NCI-H1417 (cell line): ENCODE data around the gene RNF112.
A peak's percentile ranks its signal among the peaks of the same experiment; 100 is the strongest.

Source experiments
- DNase-seq, 3 experiments: peaks; one replicate each; lab custom pipeline; 2025; lab: John Stamatoyannopoulos, UW

The RNF112 gene

DNA sequence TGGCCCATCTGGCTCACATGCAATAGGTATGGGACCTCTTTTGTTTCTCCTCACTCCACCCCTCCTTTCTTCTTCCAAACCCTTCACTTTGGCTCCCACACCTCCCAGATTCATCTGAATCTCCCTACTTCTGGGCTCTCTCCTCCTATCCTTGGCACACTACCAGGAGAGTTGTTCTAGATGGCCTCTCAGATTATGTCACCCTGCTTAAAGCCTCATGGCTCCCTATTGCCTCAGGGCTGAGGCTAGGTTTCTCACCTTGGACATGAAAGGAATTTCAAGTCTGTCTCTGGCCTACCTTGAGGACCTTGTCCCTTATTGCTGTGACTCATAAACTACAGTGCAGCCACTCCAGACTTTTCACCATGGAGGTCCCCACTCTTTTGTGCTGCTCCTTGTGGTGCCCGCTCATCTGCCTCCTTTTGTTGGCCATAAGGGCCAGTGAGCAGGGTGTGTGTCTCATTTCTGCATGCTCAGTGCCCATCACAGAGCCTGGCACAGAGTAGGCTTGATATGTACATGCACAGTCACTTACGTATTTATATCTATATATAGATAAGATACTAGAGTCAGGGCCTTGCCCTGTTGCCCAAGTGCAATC is 23.0 kb upstream of the RNF112 start:
- DNase-seq, result peak in 1 of 3 experiments; percentile 45

DNA sequence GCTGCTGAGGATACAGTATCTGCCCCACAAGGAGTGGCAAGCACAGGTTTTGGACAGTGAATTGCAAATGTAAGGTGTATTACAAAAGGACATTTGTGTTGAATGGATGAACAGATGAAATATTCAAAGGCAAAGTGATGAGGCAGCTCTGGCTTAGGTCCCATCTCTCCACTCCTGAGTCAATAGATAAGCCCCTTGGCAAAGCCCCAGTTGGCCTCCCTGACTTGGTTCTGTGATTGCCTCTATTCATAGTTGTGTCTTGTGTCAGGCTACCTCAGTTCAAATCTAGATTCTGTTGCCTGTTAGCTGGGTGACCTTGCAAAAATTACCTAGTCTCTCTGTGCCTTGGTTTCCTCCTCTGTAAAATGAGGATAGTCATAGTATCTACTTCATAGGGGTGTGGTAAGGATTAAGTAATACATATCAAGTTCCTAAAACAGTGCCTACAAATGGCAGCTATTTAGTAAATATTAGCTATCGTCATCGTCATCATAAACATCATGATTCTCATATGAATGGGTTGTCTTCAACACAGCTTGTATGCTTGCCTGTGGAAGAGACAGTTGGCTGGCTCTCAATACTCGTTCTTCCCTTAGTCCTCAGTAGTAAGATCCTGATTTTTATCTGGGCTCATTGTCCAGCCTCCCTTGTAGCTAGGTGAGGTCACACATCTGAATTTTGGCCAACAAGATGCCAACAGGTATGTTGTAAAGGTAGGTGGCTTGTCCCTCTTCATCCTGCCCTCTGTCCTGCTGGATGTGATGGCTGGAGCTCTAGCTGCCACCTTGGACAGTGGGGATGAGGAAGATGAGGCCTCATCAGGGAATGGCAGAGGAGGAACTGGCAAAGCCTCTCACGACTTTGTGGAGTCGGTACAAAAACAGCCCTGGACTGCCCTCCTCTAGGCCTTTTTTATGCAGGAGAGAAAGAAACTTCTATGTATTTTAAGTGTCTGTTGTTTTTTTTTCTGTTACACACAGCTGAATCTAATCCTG is 21.9 kb upstream of the RNF112 start:
- DNase-seq, result no peak

DNA sequence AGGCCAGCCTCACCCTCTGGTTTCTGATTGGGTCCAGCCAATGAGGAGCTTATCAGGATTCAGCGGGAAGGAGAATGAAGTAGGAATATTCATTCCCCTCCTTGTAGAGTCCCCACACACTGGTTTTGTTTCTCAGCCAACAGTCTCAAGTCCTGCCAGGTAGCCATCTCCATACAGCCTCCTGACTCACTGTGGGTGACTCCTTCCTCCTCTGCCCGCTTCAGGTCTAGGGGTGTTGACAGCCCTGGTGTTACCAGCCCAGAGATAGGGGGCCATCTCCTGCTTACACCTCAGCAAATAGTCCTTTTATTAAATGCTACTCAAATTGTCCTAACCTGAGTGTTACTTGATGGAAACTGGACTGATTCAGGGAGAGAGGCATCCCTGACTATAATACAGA is 20.1 kb upstream of the RNF112 start:
- no peak for DNase-seq

DNA sequence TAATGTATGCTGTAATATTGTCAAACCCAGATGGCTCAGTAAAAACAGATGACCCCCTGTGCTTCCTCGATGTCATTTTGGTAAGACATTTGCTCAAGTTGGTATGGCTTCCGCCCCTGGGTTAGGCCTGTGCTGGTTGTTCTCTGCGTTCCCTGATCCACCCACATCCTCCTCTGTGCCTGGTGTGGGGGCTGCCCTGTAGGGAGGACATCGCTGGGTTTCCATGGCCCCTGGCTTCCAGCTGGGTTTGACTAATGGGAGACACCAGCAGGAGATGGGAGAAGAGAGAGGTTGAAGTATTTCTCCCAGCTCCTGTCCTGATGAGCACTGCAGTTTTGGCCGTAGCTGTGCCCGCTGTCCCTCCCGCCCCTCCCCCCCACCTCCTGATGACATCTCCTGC is 19.6 kb upstream of the RNF112 start:
- DNase-seq, result no peak

DNA sequence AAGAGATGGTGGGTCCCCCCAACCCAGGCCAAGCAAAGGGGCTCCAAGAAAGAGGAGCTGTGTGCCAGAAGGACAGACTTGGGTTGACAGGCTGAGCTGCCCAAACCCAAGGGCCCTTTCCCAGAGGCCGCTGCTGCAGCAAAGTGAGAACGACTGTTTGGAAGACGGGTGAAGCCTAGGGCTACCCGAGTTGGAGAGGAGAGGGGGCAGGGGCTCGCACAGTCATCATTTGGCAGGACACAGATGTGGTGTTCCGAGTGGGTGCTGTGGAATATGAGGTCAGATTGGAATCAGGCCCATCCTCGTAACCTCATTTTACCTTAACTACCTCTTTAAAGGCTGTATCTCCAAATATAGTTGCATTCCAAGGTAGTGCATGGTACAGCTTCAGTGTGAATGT is 18.7 kb upstream of the RNF112 start:
- no peak for DNase-seq

DNA sequence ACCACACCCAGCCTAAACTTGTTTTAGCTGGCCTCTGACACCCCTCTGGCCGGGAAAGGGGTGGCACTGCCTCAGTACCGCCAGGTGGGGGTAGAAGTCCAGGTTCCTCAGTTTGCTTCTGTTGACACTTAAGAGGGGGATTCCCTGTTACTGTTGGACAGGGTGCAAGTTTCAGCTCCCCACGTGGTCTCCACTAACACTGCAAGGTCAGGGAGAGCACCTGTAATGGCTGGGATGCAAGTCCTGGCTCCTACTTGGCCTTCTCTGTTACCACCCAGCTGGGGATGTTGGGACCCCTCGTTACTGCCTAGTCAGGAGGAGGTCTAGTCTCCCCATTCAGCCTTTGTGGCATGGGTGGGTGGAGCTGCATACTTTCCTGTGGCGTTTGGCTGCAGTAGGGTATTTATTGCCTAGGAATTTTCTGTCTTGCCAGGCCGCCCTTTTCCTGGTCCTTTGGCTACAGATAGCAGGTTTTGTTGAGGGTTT is 13.4 kb upstream of the RNF112 start:
- no peak for DNase-seq

DNA sequence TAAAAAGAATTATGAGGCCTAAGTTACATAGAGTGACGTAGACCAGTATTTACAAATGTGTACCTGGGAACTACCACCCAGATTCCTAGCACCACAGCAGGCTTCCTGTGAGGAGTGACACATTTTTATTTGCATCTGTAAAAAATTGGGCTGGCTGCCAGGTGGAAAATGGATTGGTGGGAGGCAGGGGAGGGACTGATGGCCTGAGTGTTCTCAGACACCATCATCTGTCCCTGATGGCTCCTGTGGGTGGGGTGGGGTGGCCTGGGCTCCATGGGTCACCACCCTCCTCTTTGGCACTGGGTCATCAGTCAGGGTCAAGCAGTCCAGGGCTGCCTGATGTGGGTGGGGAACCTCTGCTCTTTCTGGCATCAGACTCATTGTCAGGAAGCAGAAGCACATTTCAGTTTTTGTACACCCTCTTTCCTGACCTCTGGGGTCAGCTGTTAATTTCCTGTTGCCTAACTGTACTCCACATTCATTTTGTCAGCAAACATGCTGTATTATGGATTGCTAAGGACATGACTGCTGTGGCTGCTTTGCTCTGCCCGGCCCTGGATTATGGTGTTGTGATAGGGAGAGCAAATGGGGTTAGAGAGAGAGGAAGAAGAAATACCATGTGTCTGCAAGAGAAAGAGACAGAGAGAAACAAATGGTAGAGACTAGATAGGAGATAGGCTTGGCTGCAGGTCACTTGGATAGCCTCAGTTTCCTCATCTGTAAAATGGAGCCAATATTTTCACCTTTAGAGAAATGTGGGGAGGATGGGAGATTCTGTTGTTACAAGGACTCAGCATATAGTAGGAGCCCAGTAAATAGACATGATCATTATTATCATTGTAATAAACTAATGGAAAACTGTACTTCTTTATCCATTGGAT is 12.5 kb upstream of the RNF112 start:
- peak in 2 of 3 experiments; percentile 34 to 76 for DNase-seq

DNA sequence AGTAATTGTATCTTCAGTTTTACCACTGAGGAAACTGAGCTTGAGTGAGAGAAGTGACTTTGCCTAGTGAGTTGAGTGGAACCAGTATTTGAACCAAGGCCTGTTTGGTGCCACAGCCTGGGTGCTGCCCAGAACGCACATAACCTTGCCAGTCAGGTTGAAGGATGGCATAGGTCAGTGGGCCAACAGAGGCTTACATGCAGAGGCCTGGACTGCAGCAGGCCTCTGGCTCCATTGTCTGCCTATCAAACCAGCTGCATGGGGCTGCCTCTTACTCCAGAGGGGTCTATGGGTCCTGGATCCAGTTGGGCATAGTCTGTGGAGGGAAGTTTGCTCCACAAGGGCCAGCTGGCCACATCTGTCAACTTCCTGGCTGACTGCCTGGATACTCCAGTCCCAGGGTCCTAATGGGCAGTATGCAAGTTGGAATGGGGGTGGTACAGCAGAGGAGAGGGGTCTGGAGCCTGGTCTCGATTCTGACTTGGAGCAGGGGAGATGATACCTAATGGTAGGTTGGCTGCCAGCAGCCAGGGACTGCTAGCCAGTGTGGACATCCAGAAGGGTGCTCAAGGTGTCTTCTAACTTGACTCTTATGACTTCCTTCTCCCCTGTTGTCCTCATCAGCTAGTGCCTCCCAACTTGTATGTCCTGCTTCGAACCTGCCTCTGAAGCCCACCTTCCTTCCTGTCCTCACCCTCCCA is 11.1 kb upstream of the RNF112 start:
- DNase-seq, result no peak

DNA sequence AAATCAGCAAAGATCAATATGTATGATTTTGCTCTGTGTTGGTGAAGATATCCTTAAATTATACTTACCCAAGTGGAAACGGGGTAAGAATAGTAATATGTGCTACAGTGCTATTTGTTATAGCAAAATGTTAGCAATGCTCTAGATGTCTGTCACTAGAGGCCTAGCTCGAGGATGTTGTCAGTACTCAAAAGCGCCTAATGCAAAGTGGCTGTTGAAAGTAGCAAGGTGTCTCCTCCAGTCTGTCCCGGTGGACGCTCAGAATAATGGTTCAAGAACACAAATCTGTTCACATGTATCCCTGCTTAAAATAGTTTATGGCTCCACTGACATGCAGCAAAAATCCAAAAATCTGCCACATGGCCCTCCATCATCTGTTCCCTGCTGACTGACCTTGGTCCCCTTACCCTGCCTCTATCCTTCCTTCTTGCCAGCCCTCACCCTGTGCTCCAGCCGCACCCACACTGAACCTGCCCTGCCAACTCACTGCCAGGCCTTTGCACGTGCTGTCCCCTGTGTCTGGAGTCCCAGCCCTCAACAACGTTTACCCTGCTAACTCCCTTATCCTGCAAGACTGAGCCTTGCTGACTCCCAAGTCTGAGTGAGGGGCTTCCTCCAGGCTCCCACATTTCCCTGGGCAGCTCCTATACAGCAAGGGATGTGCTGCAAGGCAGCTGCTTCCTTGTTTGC is 9.6 kb upstream of the RNF112 start:
- DNase-seq, result no peak

DNA sequence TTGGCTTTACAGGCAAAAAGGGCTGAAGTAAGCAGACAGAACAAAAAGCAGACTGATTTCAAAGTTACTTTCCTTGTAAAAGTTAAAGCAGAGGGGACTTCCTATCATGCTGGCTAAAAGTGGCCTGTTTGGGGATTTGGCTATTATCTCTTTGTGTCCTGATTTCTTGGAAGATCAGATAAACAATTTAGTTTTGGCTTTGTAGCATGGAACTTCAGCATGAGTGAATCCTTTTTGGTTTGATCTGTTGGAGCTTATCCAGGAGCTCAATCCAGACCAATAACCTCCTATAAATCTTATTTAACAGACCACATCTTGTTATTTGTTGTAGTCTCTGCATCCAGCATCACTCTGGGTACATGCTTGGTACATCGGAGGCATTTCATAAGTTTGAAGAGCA is 8.9 kb upstream of the RNF112 start:
- no peak for DNase-seq

DNA sequence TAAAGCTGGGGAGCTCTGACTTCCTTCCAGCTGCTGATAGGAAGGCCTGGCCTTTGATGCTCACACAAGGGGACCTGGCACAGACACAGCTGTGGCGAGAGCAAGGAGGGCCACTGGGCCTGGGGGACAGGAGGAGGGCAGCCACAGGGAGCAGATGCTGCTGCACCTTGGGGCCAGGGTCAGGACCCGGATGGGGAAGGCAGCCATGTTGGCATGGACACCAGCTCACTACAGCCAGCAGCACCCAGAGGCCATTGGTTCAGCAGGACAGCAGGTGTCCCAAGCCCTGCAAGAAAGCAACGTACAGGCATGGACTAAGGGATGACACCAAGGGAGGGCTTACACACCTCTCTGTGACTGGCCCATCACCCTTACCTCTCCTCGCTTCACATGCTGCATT is 8.0 kb upstream of the RNF112 start:
- no peak for DNase-seq

DNA sequence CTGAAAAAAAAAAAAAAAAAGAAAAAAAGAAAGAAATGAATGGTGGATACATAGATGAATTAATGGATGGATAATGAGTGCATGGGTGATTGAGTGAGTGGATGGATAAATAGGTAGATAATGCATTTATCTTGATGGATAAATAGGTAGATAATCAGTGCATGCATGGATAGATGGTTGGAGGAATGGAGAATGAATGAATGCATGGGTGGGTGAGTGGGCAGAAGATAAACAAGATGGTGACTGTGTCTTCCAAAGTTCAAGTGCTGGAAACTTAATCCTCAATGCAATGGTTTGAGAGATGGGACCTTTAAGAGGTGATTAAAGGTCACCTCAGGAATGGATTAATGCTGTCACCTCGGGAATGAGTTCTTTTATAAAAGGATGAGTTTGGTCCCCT is 6.8 kb upstream of the RNF112 start:
- no peak for DNase-seq

DNA sequence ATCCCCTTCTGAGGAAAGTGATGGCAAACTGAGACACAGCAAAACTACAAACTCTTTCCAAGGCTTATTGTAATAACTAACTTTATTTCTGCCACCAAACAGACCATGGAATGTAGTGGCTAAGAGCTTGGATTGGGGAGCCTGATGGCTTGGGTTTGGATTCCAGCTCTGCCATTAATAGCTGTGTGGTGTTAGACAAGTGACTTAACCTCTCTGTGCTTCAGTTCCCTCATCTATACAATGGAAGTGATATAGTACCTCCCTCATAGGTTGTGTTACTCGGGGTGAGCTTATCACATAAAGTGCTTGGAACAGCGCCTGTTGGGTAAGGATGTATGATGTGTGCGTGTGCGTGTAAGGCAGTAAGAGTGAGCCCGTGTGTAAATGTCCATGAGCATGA is 5.9 kb upstream of the RNF112 start:
- no peak for DNase-seq

DNA sequence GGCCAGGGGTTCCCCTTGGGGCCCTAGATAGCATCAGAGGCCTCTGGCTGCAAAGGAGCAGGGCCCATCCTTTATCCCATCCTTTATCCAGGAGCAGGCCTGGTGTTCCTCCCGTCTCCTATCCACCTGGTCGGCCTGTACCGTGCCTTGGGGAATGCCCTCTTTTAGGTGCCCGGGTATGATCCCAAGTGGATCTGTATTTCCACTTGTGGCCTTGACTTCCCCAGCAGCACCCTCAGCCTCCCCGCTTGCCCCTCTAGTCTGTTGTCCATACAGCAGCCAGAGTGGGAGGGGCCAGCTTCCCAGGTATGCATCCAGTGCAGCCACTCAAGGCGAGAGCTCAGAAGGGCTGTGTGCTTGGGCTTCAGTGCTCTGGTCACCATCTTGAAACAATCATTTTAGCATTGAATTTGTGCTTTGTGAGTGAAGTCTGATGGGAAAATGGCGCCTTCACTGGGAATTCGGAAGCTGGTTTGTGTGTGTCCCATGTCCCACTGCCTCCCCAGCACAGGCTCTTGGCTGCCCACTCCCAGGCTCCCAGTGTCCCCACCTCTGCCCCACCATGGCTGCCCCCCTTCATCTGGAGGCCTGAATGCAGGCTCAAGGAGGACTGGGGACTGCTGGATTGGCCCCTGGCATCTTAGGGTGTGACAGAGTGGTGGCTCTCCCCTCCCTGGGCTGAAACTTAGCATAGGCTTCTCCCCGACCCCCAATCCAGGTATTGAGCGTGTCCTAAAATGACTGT is 3.3 kb upstream of the RNF112 start:
- no peak for DNase-seq

DNA sequence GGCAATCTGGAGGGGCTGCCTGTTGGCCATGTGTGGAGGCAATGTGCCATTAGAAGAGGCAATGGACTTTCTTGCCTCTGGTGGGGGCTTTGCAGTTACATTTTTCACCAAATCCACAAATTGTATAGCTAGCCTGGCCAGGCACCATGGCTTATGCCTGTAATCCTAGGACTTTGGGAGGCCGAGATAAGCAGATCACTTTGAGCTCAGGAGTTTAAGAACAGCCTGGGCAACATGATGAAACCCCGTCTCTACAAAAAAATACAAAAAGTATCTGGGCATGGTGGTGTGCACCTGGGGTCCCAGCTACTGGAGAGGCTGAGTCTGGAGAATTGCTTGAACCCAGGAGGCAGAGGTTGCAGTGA is 2.7 kb upstream of the RNF112 start:
- DNase-seq, result no peak

DNA sequence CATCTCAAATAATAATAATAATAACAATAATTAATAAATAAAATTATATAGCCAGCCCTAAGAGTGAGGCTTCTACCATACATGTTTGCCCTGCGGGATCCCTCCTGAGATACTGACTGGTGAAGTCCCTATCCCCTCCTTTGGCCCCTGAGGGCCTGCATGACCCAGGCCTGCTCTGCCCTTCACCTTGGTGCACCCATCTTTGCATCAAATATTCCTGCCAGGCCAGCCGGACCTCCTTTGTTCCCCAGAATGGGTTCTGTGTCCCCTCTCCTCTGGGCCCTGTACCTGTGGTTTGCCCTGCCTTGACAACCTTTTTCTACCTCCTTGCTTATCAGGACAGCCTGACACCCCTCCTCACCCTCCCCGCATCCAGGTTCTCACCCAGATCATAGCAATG is 2.0 kb upstream of the RNF112 start:
- DNase-seq, result no peak

DNA sequence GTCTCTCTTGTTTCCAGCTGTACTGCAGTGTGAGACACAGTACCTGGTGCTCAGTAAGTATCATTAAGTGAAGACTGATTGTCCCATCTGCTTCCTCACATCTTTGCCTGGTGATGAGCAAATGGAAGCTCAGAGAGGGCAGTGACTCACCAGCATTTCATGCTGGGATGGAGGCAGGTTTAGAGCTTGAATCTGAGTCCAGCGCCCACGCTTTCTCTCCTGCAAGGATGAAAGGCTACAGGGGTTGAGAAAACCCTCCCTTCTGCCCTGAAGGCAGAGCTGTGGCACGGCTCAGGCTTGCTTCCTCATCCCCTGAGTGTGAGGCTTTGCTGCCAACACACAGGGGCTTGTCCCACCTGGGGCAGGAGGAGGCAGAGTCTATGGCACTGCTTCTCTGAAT is 1.5 kb upstream of the RNF112 start:
- no peak for DNase-seq

DNA sequence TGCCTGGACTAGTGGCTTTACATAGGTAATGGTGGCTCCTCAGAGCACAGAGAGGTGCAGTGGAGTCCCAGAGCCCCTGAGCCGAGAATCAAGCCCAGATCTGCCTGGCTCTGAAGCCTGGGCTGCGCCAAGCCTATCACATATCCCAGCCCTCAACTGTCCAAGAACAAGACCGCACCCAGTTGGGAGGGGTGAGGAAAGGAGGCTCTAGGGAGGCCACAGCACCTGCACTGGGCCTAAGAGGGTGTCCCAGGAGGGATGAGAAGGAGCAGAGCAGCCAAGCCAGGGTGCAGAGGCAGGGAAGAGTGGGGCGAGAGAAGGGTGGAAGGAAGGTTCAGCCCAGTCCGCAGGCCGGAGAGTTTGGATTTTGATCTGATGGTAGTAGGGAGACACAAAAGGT is 941 bp upstream of the RNF112 start:
- no peak for DNase-seq

DNA sequence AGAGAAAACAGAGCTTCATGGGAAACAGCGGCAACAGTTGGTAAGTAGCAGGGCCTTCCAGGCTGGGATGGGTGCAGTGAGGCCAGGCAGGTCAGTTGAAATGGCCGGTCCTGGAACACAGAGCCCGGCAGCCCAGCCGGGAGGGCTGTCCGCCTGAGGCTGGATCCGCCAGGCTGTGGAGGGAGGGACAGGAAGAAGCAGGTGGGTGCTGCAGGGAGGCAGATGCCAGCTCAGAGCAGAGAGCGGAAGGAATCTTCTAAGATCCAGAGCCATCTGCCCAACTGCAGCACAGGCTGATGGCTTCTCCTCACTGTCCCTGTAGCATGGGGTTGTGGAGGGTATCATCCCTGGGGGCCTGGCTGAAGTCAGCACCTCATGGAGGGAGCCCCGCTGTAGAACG is 599 bp downstream of the RNF112 start:
- DNase-seq, result peak in 1 of 3 experiments; percentile 7

DNA sequence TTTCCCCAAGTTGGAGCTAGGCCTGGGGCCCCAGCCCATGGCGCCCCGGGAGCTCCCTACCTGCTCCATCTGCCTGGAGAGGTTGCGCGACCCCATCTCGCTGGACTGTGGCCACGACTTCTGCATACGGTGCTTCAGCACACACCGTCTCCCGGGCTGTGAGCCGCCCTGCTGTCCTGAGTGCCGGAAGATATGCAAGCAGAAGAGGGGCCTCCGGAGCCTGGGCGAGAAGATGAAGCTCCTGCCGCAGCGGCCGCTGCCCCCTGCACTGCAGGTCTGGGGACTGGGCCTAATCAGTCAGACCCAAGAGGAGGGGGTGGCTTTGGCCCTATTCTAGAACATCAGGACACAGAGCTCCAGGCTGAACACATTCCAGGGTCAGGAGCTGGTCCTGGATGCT is 1.5 kb downstream of the RNF112 start:
- DNase-seq, result no peak

DNA sequence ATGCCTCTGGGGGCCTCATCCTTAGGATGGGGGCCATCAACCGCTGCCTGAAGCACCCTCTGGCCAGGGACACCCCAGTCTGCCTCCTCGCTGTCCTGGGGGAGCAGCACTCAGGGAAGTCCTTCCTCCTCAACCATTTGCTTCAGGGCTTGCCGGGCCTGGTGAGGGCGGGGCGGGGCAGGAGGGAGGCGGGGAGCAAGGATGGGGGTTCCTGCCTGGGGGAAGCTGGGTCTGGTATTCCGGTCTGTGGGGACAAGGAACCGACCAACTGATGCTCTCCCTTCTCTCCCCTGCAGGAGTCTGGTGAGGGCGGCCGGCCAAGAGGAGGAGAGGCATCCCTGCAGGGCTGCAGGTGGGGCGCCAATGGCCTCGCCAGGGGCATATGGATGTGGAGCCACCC is 2.0 kb downstream of the RNF112 start:
- no peak for DNase-seq
